H1 (cell line): ENCODE data around the gene POLR1B. TPM values are rescaled to one million over a fixed set of nuclear protein-coding genes. Genes with fewer than 3 reads are reported as not detected.

Experiments used
- CTCF ChIA-PET: fragments of 300-600 bp; sonication (Branson Sonifier 250); formaldehyde crosslinking; loops from one replicate; lab custom pipeline; 2021; ENCODE audit not compliant: partially characterized antibody; lab: Charles Lee
- POLR2A ChIA-PET: fragments of 300-600 bp; sonication (Branson Sonifier 250); formaldehyde crosslinking; loops from one replicate; lab custom pipeline; 2021; ENCODE audit warnings: inconsistent platforms; ENCODE audit not compliant: partially characterized antibody; lab: Charles Lee
- DNase-seq, 2 experiments: peaks; one replicate each; pipeline versions ENCODE4 v3.0.0 to v3.0.0-alpha.2; 2010 to 2022; ENCODE audit warnings: low spot score in 2 of 2, low read depth in 1 of 2, mixed read lengths in 1 of 2
- FAIRE-seq: peaks from 2 replicates; lab custom pipeline; 2011; peaks lifted over from hg19 to GRCh38; lab: Jason Lieb, UNC
- H2AFZ ChIP-seq: 2 replicates; pipeline ENCODE4 v1.8.1; 2012; ENCODE audit warnings: low read length, inconsistent platforms
- H2AK5ac ChIP-seq: 2 replicates; pipeline ENCODE4 v1.6.1; 2013; ENCODE audit warnings: low read depth, low read length
- H2BK120ac ChIP-seq: replicated peaks from 2 replicates; pipeline ENCODE3; 2013; ENCODE audit warnings: low read depth, low read length, inconsistent platforms
- H2BK12ac ChIP-seq: 2 replicates; pipeline ENCODE4 v1.6.1; 2013; ENCODE audit warnings: low read depth, low read length
- H2BK15ac ChIP-seq: 2 replicates; pipeline ENCODE4 v1.6.1; 2013; ENCODE audit warnings: low read length
- H2BK20ac ChIP-seq: 2 replicates; pipeline ENCODE4 v1.6.1; 2013; ENCODE audit warnings: low read length
- H2BK5ac ChIP-seq: 2 replicates; pipeline ENCODE4 v1.6.1; 2013; ENCODE audit warnings: low read depth, low read length
- H3K14ac ChIP-seq: 2 replicates; pipeline ENCODE4 v1.6.1; 2013; ENCODE audit warnings: inconsistent platforms; ENCODE audit not compliant: insufficient read length
- H3K18ac ChIP-seq: 2 replicates; pipeline ENCODE4 v1.6.1; 2013; ENCODE audit warnings: low read length; ENCODE audit errors: extremely low read depth
- H3K23ac ChIP-seq: 2 replicates; pipeline ENCODE4 v1.6.1; 2013; ENCODE audit warnings: inconsistent platforms; ENCODE audit not compliant: insufficient read length
- H3K23me2 ChIP-seq: 2 replicates; pipeline ENCODE4 v1.6.1; 2013; ENCODE audit warnings: low read depth, low read length
- H3K27ac ChIP-seq: 2 replicates; pipeline ENCODE4 v1.6.1; 2011; ENCODE audit warnings: low read depth, low read length, inconsistent platforms
- H3K27me3 ChIP-seq, 4 experiments: replicated peaks in 1 of 4; 1 replicate in 1 of 4; 2 replicates in 3 of 4; pipeline versions ENCODE4 v1.6.1 to v1.8.1; 2011 to 2013; ENCODE audit warnings: low read length in 3 of 4, mild to moderate bottlenecking in 3 of 4, inconsistent platforms in 2 of 4, mixed read lengths in 2 of 4, moderate library complexity in 1 of 4; ENCODE audit not compliant: control insufficient read depth in 3 of 4, insufficient read depth in 3 of 4; ENCODE audit errors: extremely low read depth in 1 of 4
- H3K36me3 ChIP-seq, 4 experiments: 2 replicates each; pipeline versions ENCODE4 v1.6.1 to v1.8.1; 2011 to 2013; ENCODE audit warnings: mild to moderate bottlenecking in 4 of 4, low read length in 3 of 4, moderate library complexity in 2 of 4, control low read depth in 1 of 4, inconsistent platforms in 1 of 4; ENCODE audit not compliant: insufficient read depth in 4 of 4, control insufficient read depth in 2 of 4
- H3K4ac ChIP-seq: replicated peaks from 2 replicates; pipeline ENCODE3; 2013; ENCODE audit warnings: low read length, low read depth, mixed read lengths, inconsistent platforms; ENCODE audit not compliant: insufficient read length
- H3K4me1 ChIP-seq, 4 experiments: replicated peaks in 1 of 4; 1 replicate in 1 of 4; 2 replicates in 3 of 4; pipeline versions ENCODE4 v1.6.1 to v1.8.1; 2011 to 2013; ENCODE audit warnings: low read length in 3 of 4, inconsistent platforms in 2 of 4, mixed read lengths in 1 of 4; ENCODE audit not compliant: insufficient read depth in 4 of 4, control insufficient read depth in 3 of 4
- H3K4me2 ChIP-seq, 2 experiments: 2 replicates each; pipeline versions ENCODE4 v1.6.1 to v1.8.1; 2011 to 2013; ENCODE audit warnings: low read depth in 2 of 2, low read length in 2 of 2, control low read depth in 1 of 2, inconsistent platforms in 1 of 2, mild to moderate bottlenecking in 1 of 2; ENCODE audit not compliant: insufficient read depth in 1 of 2
- H3K4me3 ChIP-seq, 4 experiments: fragments of 200-600, 300-600 bp in 1 of 4; sonication (generic), shearing (Covaris generic), sonication (Bioruptor Twin) in 1 of 4; 2 replicates each; pipeline versions ENCODE4 v1.5.1 to v1.8.1; 2011 to 2016; ENCODE audit warnings: low read length in 4 of 4, low read depth in 3 of 4, control low read depth in 2 of 4, inconsistent platforms in 2 of 4, mild to moderate bottlenecking in 2 of 4, mixed read lengths in 1 of 4, moderate library complexity in 1 of 4; ENCODE audit not compliant: insufficient read depth in 2 of 4; ENCODE audit errors: extremely low read depth in 1 of 4
- H3K56ac ChIP-seq: replicated peaks from 2 replicates; pipeline ENCODE3; 2013; ENCODE audit warnings: low read depth, mild to moderate bottlenecking, mixed read lengths, low read length, inconsistent platforms; ENCODE audit not compliant: insufficient read length
- H3K79me1 ChIP-seq: 2 replicates; pipeline ENCODE4 v1.6.1; 2013; ENCODE audit warnings: low read depth, low read length, control low read depth
- H3K79me2 ChIP-seq, 2 experiments: 2 replicates each; pipeline versions ENCODE4 v1.6.1 to v1.8.1; 2012 to 2013; ENCODE audit warnings: low read length in 2 of 2, mild to moderate bottlenecking in 2 of 2, inconsistent platforms in 1 of 2; ENCODE audit not compliant: insufficient read depth in 2 of 2, control insufficient read depth in 1 of 2
- H3K9ac ChIP-seq, 4 experiments: replicated peaks in 1 of 4; 1 replicate in 1 of 4; 2 replicates in 3 of 4; pipeline versions ENCODE4 v1.6.1 to v1.8.1; 2011 to 2013; ENCODE audit warnings: low read depth in 3 of 4, low read length in 3 of 4, control low read depth in 2 of 4, mild to moderate bottlenecking in 2 of 4, moderate library complexity in 2 of 4, inconsistent platforms in 1 of 4; ENCODE audit errors: extremely low read depth in 1 of 4
- H3K9me3 ChIP-seq, 2 experiments: 2 replicates each; pipeline versions ENCODE4 v1.6.1 to v1.8.1; 2012 to 2013; ENCODE audit warnings: mild to moderate bottlenecking in 2 of 2, moderate library complexity in 2 of 2, control low read depth in 1 of 2, inconsistent platforms in 1 of 2, low read depth in 1 of 2, low read length in 1 of 2, mixed read lengths in 1 of 2; ENCODE audit not compliant: insufficient read depth in 2 of 2
- H4K20me1 ChIP-seq, 2 experiments: replicated peaks in 1 of 2; 2 replicates each; pipeline versions ENCODE3 to v1.8.1; 2011 to 2013; ENCODE audit warnings: inconsistent platforms in 2 of 2, low read length in 2 of 2, mild to moderate bottlenecking in 1 of 2; ENCODE audit not compliant: insufficient read depth in 2 of 2, control insufficient read depth in 1 of 2
- H4K5ac ChIP-seq: 2 replicates; pipeline ENCODE4 v1.6.1; 2013; ENCODE audit warnings: low read length, low read depth, mixed read lengths, inconsistent platforms; ENCODE audit not compliant: insufficient read length
- H4K8ac ChIP-seq: 2 replicates; pipeline ENCODE4 v1.8.0; 2013; ENCODE audit warnings: mild to moderate bottlenecking, moderate library complexity, low read length, inconsistent platforms; ENCODE audit not compliant: insufficient read depth; ENCODE audit errors: extremely low read depth
- H4K91ac ChIP-seq: replicated peaks from 2 replicates; pipeline ENCODE3; 2013; ENCODE audit warnings: low read length, mixed read lengths, inconsistent platforms; ENCODE audit not compliant: insufficient read length
- CBX5 ChIP-seq: fragments of 300-800, 300-1000 bp; sonication (generic); IDR thresholded peaks from 2 replicates; pipeline ENCODE4 v1.7.1; 2016; ENCODE audit warnings: antibody characterized with exemption, low read length, low read depth
- CBX8 ChIP-seq: fragments of 300-800, 300-1000 bp; sonication (generic); IDR thresholded peaks from 2 replicates; pipeline ENCODE4 v1.7.1; 2016; ENCODE audit warnings: low read depth, low read length, borderline replicate concordance
- CREB1 ChIP-seq: IDR thresholded peaks from 2 replicates; pipeline ENCODE4 v1.6.1; 2012; ENCODE audit warnings: inconsistent platforms
- CTCF ChIP-seq, 3 experiments: IDR thresholded peaks; 1 replicate in 2 of 3; 2 replicates in 1 of 3; pipeline versions ENCODE4 v1.5.1 to v1.6.1; 2011; ENCODE audit warnings: low read length in 3 of 3, mild to moderate bottlenecking in 3 of 3, inconsistent platforms in 2 of 3, low read depth in 1 of 3, moderate library complexity in 1 of 3; ENCODE audit not compliant: insufficient read depth in 1 of 3; ENCODE audit errors: control extremely low read depth in 1 of 3
- FOSL1 ChIP-seq: IDR thresholded peaks from 2 replicates; pipeline ENCODE4 v1.6.1; 2011; ENCODE audit warnings: mild to moderate bottlenecking, low read depth, low read length, moderate library complexity; ENCODE audit not compliant: insufficient read depth
- HDAC2 ChIP-seq, 2 experiments: fragments of 300-600 bp in 1 of 2; sonication (generic) in 1 of 2; IDR thresholded peaks; 2 replicates each; pipeline ENCODE4 v1.6.1; 2011 to 2012; ENCODE audit warnings: low read depth in 2 of 2, low read length in 2 of 2, mild to moderate bottlenecking in 2 of 2, moderate library complexity in 2 of 2, borderline replicate concordance in 1 of 2, inconsistent platforms in 1 of 2
- JUN ChIP-seq: IDR thresholded peaks from 2 replicates; pipeline ENCODE4 v1.6.1; 2011; ENCODE audit warnings: low read depth, mild to moderate bottlenecking, improper control_type of control experiment, low read length
- RBBP5 ChIP-seq: IDR thresholded peaks from 2 replicates; pipeline ENCODE4 v1.7.1; 2012; ENCODE audit warnings: low read depth, mild to moderate bottlenecking, inconsistent platforms, low read length, moderate library complexity, borderline replicate concordance
- SP2 ChIP-seq: IDR thresholded peaks from 2 replicates; pipeline ENCODE4 v1.6.1; 2012; ENCODE audit warnings: mild to moderate bottlenecking, low read length, inconsistent platforms
- SP4 ChIP-seq: IDR thresholded peaks from 2 replicates; pipeline ENCODE4 v1.6.1; 2012; ENCODE audit warnings: low read length, inconsistent platforms
- SRF ChIP-seq: IDR thresholded peaks from 2 replicates; pipeline ENCODE4 v1.6.1; 2011; ENCODE audit warnings: mild to moderate bottlenecking, low read depth, low read length, moderate library complexity
- ZNF274 ChIP-seq: IDR thresholded peaks from 2 replicates; pipeline ENCODE4 v1.7.0; 2012; ENCODE audit warnings: low read length, borderline replicate concordance; ENCODE audit errors: extremely low read depth
- WGBS, 2 experiments: shearing (Covaris generic) in 1 of 2; methylation state at CpG; one replicate each; pipeline versions ENCODE4 v1.1.6 to v1.1.7; 2013 to 2015; ENCODE audit warnings: low lambda C conversion rate in 2 of 2, mixed read lengths in 2 of 2, inconsistent platforms in 1 of 2, low coverage in 1 of 2, missing lambda C conversion rate in 1 of 2; ENCODE audit not compliant: insufficient replicate concordance in 2 of 2, insufficient coverage in 1 of 2, insufficient read length in 1 of 2; ENCODE audit errors: extremely low coverage in 1 of 2, missing lambda C conversion rate in 1 of 2; 5-methylcytosine and 5-hydroxymethylcytosine counted together
- polyA plus RNA-seq, 7 experiments: library from polyadenylated mRNA; depleted of rRNA in 3 of 7; stranded (reverse) in 5 of 7; unstranded in 2 of 7; fragments of >200 nt in 5 of 7; fragments of 200-250 nt in 2 of 7; gene quantifications; 1 replicate in 5 of 7; 2 replicates in 1 of 7; 4 replicates in 1 of 7; pipeline versions ENCODE4 v1.2.1 to v1.2.3, GENCODE V29; 2011 to 2013; ENCODE audit warnings: missing spikeins in 2 of 7, mixed read lengths in 2 of 7
- total RNA-seq: library from RNA; stranded (reverse); fragmentation: NEBNext Ultra II Directional; extraction: Animal tissue kit (Norgen Biotek cat#: 25700); gene quantifications from 2 replicates; pipeline ENCODE4 v1.2.1, GENCODE V29; 2021

The POLR1B gene
- total and polyA plus RNA-seq, 2 of the 8 experiments (the other 6 are each of a cell fraction or from before 2014, with no cell fraction given) = 24.3 to 69.4 TPM

- no peak for DNase-seq
- Histone ChIP-seq H2AK5ac (no peak overlapping the region), H3K56ac (no peak overlapping the region), H4K5ac (no peak overlapping the region), H2AFZ (no peak overlapping the region), H2BK120ac (no peak overlapping the region), H2BK20ac (no peak overlapping the region), H3K27ac (no peak overlapping the region), H3K4me1 (peaks cover 0 to 5% (median 3%) of the 10 kb centered on the region in 4 experiments; a peak in 2 of 7 replicates), H3K79me1 (no peaks in the 10 kb centered on the region; the same call in 1 of the 2 replicates), H3K4me3 (no peak overlapping the region), H4K91ac (no peak overlapping the region), H3K79me2 (peaks cover 15 to 20% of the 10 kb centered on the region in 2 experiments), H2BK12ac (no peak overlapping the region), H2BK5ac (no peak overlapping the region), H3K27me3 (no peaks in the 10 kb centered on the region; a peak in 1 of 7 replicates), H2BK15ac (no peak overlapping the region), H4K20me1 (peaks cover 2% of the 10 kb centered on the region in 2 experiments), H3K36me3 (no peaks in the 10 kb centered on the region), H3K9me3 (no peaks in the 10 kb centered on the region), H3K4ac (no peak overlapping the region), H4K8ac (no peak overlapping the region), H3K14ac (no peak overlapping the region), H3K23ac (no peak overlapping the region), H3K9ac (no peak overlapping the region), H3K23me2 (peaks cover 9% of the 10 kb centered on the region), H3K18ac (no peak overlapping the region), H3K4me2 (no peak overlapping the region)
- WGBS, 2 experiments = 75% methylated on average over 2 of the region's 2 CpGs; no CpG with 5 or more reads in 1 of the 2 experiments
- ChIA-PET POLR2A (no interaction called here), CTCF (no interaction called here)
- FAIRE-seq = no peak
- TF ChIP-seq CREB1 (no peak), JUN (no peak), HDAC2 (IDR thresholded peaks at IDR 0.05; ENCODE audit: borderline replicate concordance in 1 of 2, low read depth in 2 of 2, low read length in 2 of 2) (no peak), CTCF (IDR thresholded peaks at IDR 0.05; ENCODE audit: control extremely low read depth in 1 of 3, insufficient read depth in 1 of 3, low read depth in 1 of 3, low read length in 3 of 3) (no peak), CBX5 (no peak), SP4 (no peak), RBBP5 (no peak), SP2 (no peak), SRF (no peak), ZNF274 (no peak), CBX8 (no peak), FOSL1 (no peak)
Measured at GRCh38 chr2:112539306-112539705, 3.0 kb upstream of the POLR1B start.
